ENCODE results near the gene IL4. TPM values are rescaled to one million over a fixed set of nuclear protein-coding genes. Genes with fewer than 3 reads are reported as not detected.

Gene IL4
- total RNA-seq, 1 experiment from 2014 or later, result not detected

DNA sequence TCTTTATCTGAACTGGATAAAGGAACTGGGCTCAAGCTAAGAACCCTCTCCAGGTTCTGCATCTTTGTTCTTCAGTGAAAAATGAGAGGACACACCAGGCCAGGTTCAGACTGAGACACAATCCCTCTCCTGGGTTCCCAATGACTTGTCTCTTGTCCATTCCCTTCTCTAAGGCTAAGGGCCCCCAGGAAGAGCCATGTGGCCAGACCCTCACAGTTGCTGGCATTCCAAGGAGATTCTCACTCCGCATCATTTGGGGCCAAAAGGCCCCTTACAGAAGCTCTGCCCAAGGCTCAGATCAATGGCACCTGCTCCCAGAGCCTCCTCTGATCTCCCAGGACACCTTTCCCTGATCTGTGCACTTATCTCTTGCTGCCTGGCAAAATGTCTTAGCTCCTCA lies 4.9 kb downstream of the IL4 start:
- no peaks in the 10 kb centered on the region for H3K27me3 Mint-ChIP-seq (ENCODE audit: unreplicated experiment)
- no peak for DNase-seq
- intact Hi-C loops (cut with micrococcal nuclease; ENCODE audit: unreplicated experiment), result no loop called here
- no peak for TF ChIP-seq CTCF (IDR thresholded peaks at IDR 0.05; ENCODE audit: unreplicated experiment)
- peaks cover 42% of the 10 kb centered on the region for H3K4me1 Mint-ChIP-seq (ENCODE audit: low read depth, unreplicated experiment)
- H3K4me3 Mint-ChIP-seq (ENCODE audit: low read depth, unreplicated experiment), result no peak overlapping the region
- no peaks in the 10 kb centered on the region for H3K9me3 Mint-ChIP-seq (ENCODE audit: low read depth, unreplicated experiment)
- CTCF ChIA-PET, result interaction anchor here (1.1 kb wide), 1 partner anchor 441 kb away, joined by 3 read pairs; no protein-coding TSS in a partner anchor
- H3K27ac Mint-ChIP-seq (ENCODE audit: unreplicated experiment), result no peak overlapping the region
- H3K36me3 Mint-ChIP-seq (ENCODE audit: insufficient read depth, unreplicated experiment), result no peaks in the 10 kb centered on the region
- no TSS peak for BruUV-seq (replicated peaks)

DNA sequence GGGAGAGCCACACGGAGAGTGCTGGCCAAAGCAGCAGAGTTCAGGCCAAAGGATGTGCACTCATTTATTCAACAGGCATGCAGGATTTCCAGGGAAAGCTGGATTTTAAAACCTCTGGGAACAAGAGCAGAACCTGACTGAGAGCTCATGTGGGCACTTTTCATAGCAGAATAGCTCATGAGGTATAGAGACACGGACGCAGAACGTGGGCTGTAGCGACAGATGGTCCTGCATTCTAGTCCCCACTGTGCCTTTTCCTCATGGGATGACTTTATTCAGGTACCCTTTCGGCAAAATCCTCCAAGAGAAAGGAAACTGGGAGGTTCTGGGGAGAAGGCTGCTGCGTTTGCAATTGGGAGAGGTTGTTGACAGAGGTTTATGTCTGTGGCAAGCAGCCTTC lies 5.4 kb downstream of the IL4 start:
- DNase-seq, result no peak
- intact Hi-C loops (cut with micrococcal nuclease; ENCODE audit: unreplicated experiment), result no loop called here
- TF ChIP-seq CTCF (IDR thresholded peaks at IDR 0.05; ENCODE audit: unreplicated experiment), result no peak
- Mint-ChIP-seq H3K36me3 (ENCODE audit: insufficient read depth, unreplicated experiment) (no peaks in the 10 kb centered on the region), H3K27ac (ENCODE audit: unreplicated experiment) (no peak overlapping the region), H3K9me3 (ENCODE audit: low read depth, unreplicated experiment) (no peaks in the 10 kb centered on the region), H3K4me1 (ENCODE audit: low read depth, unreplicated experiment) (peaks cover 38% of the 10 kb centered on the region), H3K4me3 (ENCODE audit: low read depth, unreplicated experiment) (no peak overlapping the region), H3K27me3 (ENCODE audit: unreplicated experiment) (no peaks in the 10 kb centered on the region)
- no TSS peak for BruUV-seq (replicated peaks)
- CTCF ChIA-PET, result interaction anchor here (1.1 kb wide), 1 partner anchor 441 kb away, joined by 3 read pairs; no protein-coding TSS in a partner anchor

- CTCF ChIA-PET, result interaction anchor here (0.6 kb wide), 1 partner anchor 108 kb away, joined by 7 read pairs; no protein-coding TSS in a partner anchor
- no peak overlapping the region for H3K27ac Mint-ChIP-seq (ENCODE audit: unreplicated experiment)
- TF ChIP-seq CTCF (IDR thresholded peaks at IDR 0.05; ENCODE audit: unreplicated experiment), result no peak
- BruUV-seq (replicated peaks), result no TSS peak
- DNase-seq, result no peak
- H3K9me3 Mint-ChIP-seq (ENCODE audit: low read depth, unreplicated experiment), result no peaks in the 10 kb centered on the region
- no peak overlapping the region for H3K4me3 Mint-ChIP-seq (ENCODE audit: low read depth, unreplicated experiment)
- H3K36me3 Mint-ChIP-seq (ENCODE audit: insufficient read depth, unreplicated experiment), result no peaks in the 10 kb centered on the region
- no peaks in the 10 kb centered on the region for H3K27me3 Mint-ChIP-seq (ENCODE audit: unreplicated experiment)
- H3K4me1 Mint-ChIP-seq (ENCODE audit: low read depth, unreplicated experiment), result peaks cover 31% of the 10 kb centered on the region
- intact Hi-C loops (cut with micrococcal nuclease; ENCODE audit: unreplicated experiment), result no loop called here
Observed at GRCh38 chr5:132679717-132680380, 6.1 kb downstream of the IL4 start.

DNA sequence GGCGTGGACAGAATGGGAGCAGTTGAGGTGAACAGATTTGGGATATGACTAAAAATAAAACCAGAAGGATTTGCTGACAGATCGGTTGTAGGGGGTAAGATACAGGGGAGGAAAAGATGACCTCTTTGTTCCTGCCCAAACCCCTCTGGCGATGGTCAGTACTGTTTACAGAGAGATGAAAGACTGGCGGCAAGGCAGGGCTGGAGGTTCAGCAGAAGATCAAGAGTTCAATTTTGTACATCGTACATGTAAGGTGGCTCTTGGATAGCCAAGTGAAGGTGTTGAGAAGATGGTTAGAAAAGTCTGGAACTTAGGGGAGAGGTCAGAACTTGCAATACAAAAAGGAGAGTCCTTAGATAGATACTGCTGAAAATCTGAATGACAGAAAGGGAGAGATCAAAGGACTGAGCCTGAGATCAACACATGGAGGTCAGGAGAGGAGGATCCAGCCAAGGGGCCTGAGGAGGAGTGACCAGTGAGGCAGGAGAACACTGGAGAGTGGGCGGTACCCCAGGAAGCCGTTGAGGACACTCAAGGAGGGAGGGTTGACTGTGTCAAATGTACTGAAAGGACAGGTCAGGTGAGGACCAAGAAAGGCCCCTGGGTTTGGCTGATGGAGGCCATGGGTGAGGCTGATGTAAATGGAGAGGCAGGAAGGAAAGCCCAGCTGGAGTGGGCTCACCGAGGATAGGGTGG lies 7.1 kb downstream of the IL4 start:
- BruUV-seq (replicated peaks), result no TSS peak
- H3K4me1 Mint-ChIP-seq (ENCODE audit: low read depth, unreplicated experiment), result peaks cover 20% of the 10 kb centered on the region
- intact Hi-C loops (cut with micrococcal nuclease; ENCODE audit: unreplicated experiment), result no loop called here
- no peak overlapping the region for H3K4me3 Mint-ChIP-seq (ENCODE audit: low read depth, unreplicated experiment)
- TF ChIP-seq CTCF (IDR thresholded peaks at IDR 0.05; ENCODE audit: unreplicated experiment), result no peak
- H3K27me3 Mint-ChIP-seq (ENCODE audit: unreplicated experiment), result no peaks in the 10 kb centered on the region
- CTCF ChIA-PET, result no interaction called here
- no peak for DNase-seq
- no peaks in the 10 kb centered on the region for H3K9me3 Mint-ChIP-seq (ENCODE audit: low read depth, unreplicated experiment)
- H3K36me3 Mint-ChIP-seq (ENCODE audit: insufficient read depth, unreplicated experiment), result no peaks in the 10 kb centered on the region
- H3K27ac Mint-ChIP-seq (ENCODE audit: unreplicated experiment), result no peak overlapping the region

Measured in Calu3 (cell line).